PC-9 (cell line): ENCODE measurements around the gene FHAD1. TPM values are rescaled to one million over a fixed set of nuclear protein-coding genes. Genes with fewer than 3 reads are reported as not detected.

Experiments
- BruUV-seq: library from RNA; stranded (reverse); fragments of 400-500 nt; replicated peaks from 2 replicates; lab custom pipeline; 2021; lab: Mats Ljungman, UMichigan
- CTCF ChIA-PET: fragments of 300-600 bp; sonication (Branson Sonifier 250); formaldehyde crosslinking; loops from one replicate; lab custom pipeline; 2022; ENCODE audit warnings: antibody characterized with exemption; lab: Charles Lee
- POLR2A ChIA-PET: fragments of 300-600 bp; sonication (Branson Sonifier 250); formaldehyde crosslinking; loops from one replicate; lab custom pipeline; 2022; ENCODE audit warnings: antibody characterized with exemption; ENCODE audit not compliant: unreplicated experiment; lab: Charles Lee
- DNase-seq, 2 experiments: peaks; one replicate each; pipeline versions ENCODE4 v3.0.0 to v3.0.0-alpha.2; 2015 to 2022; ENCODE audit warnings: mixed read lengths in 1 of 2
- H2AFZ ChIP-seq: fragments of 200-600 bp; sonication (generic); 2 replicates; pipeline ENCODE4 v1.8.1; 2017; ENCODE audit warnings: antibody characterized with exemption
- H3F3A ChIP-seq: fragments of 200-600 bp; sonication (generic); 2 replicates; pipeline ENCODE4 v1.8.1; 2017; ENCODE audit warnings: antibody characterized with exemption, mild to moderate bottlenecking, low read depth; ENCODE audit not compliant: insufficient read depth
- H3K27ac ChIP-seq: fragments of 200-600 bp; sonication (generic); 2 replicates; pipeline ENCODE4 v1.6.1; 2016; ENCODE audit warnings: mixed run types
- H3K27me3 ChIP-seq: fragments of 200-600 bp; sonication (generic); 2 replicates; pipeline ENCODE4 v1.6.1; 2016; ENCODE audit warnings: low read depth, mixed run types; ENCODE audit not compliant: insufficient read depth
- H3K36me3 ChIP-seq: fragments of 200-600 bp; sonication (generic); 2 replicates; pipeline ENCODE4 v1.6.1; 2016; ENCODE audit warnings: low read depth, mixed run types
- H3K4me1 ChIP-seq: fragments of 200-600 bp; sonication (generic); replicated peaks from 2 replicates; pipeline ENCODE4 v1.6.1; 2016; ENCODE audit warnings: mixed run types; ENCODE audit not compliant: insufficient read depth
- H3K4me2 ChIP-seq: fragments of 200-600 bp; sonication (generic); 2 replicates; pipeline ENCODE4 v1.6.1; 2017; ENCODE audit warnings: mixed run types
- H3K4me3 ChIP-seq: fragments of 200-600 bp; sonication (generic); 2 replicates; pipeline ENCODE4 v1.6.1; 2016; ENCODE audit warnings: mixed run types
- H3K79me2 ChIP-seq: fragments of 200-600 bp; sonication (generic); 2 replicates; pipeline ENCODE4 v1.6.1; 2017; ENCODE audit warnings: low read depth, mixed run types
- H3K9me2 ChIP-seq: fragments of 200-600 bp; sonication (generic); 2 replicates; pipeline ENCODE4 v1.8.1; 2017; ENCODE audit warnings: mild to moderate bottlenecking; ENCODE audit not compliant: insufficient read depth
- H3K9me3 ChIP-seq: fragments of 200-600 bp; sonication (generic); 2 replicates; pipeline ENCODE4 v1.8.1; 2016; ENCODE audit warnings: low read depth; ENCODE audit not compliant: insufficient read depth
- H4K20me1 ChIP-seq: fragments of 200-600 bp; sonication (generic); 2 replicates; pipeline ENCODE4 v1.8.1; 2017; ENCODE audit not compliant: insufficient read depth
- CTCF ChIP-seq: fragments of 200-600 bp; sonication (generic); conservative IDR thresholded peaks from 2 replicates; pipeline ENCODE4 v1.6.1; 2017; ENCODE audit warnings: mixed run types, antibody characterized with exemption, mild to moderate bottlenecking, moderate library complexity
- EZH2 ChIP-seq: fragments of 200-600 bp; sonication (generic); IDR thresholded peaks from 2 replicates; pipeline ENCODE4 v1.8.0; 2017; ENCODE audit warnings: antibody characterized with exemption, low read depth
- intact Hi-C: fragments of 100-400 bp; cut with micrococcal nuclease; formaldehyde crosslinking; loops from one replicate; pipeline ENCODE4 v1.10.0; 2022; ENCODE audit not compliant: unreplicated experiment
- total RNA-seq: library from RNA; stranded (reverse); gene quantifications from 2 replicates; pipeline ENCODE4 v1.2.3, GENCODE V29; 2021

FHAD1 gene
- total RNA-seq, 1 experiment from 2014 or later, result 6.9 TPM

GRCh38 chr1:15238789-15239188, 8.2 kb upstream of the FHAD1 start:
- ChIA-PET POLR2A (no interaction called here), CTCF (no interaction called here)
- Histone ChIP-seq H3K9me3 (no peaks in the 10 kb centered on the region), H2AFZ (no peak overlapping the region), H3K27ac (no peak overlapping the region), H3K4me1 (no peaks in the 10 kb centered on the region), H3F3A (no peaks in the 10 kb centered on the region), H4K20me1 (no peaks in the 10 kb centered on the region), H3K9me2 (no peaks in the 10 kb centered on the region), H3K4me2 (no peak overlapping the region), H3K36me3 (no peaks in the 10 kb centered on the region), H3K79me2 (no peaks in the 10 kb centered on the region), H3K4me3 (no peak overlapping the region), H3K27me3 (no peaks in the 10 kb centered on the region)
- BruUV-seq, result no TSS peak
- intact Hi-C loops, result no loop called here
- TF ChIP-seq CTCF, result no peak
- TF ChIP-seq EZH2, result no peak
- DNase-seq, result no peak

- Histone ChIP-seq H3K4me2 (no peak overlapping the region), H3K79me2 (no peaks in the 10 kb centered on the region), H3K27ac (no peak overlapping the region), H3K36me3 (no peaks in the 10 kb centered on the region), H3K27me3 (no peaks in the 10 kb centered on the region), H3K4me1 (no peaks in the 10 kb centered on the region), H3K9me2 (no peaks in the 10 kb centered on the region), H3K4me3 (no peak overlapping the region), H2AFZ (no peak overlapping the region), H3F3A (peaks cover 9% of the 10 kb centered on the region; the same call in 1 of the 2 replicates), H4K20me1 (no peaks in the 10 kb centered on the region), H3K9me3 (no peaks in the 10 kb centered on the region)
- intact Hi-C loops, result no loop called here
- POLR2A ChIA-PET, result no interaction called here
- no TSS peak for BruUV-seq
- no peak for DNase-seq
- CTCF ChIA-PET, result interaction anchor here (0.7 kb wide), 1 partner anchor 114 kb away, joined by 7 read pairs; no protein-coding TSS in a partner anchor
- TF ChIP-seq EZH2, result no peak
Measured at GRCh38 chr1:15242766-15243165, 4.3 kb upstream of the FHAD1 start.

GRCh38 chr1:15243275-15244043, 3.6 kb upstream of the FHAD1 start:
- ChIA-PET CTCF (interaction anchor here (0.6 kb wide), 1 partner anchor 43 kb away, joined by 6 read pairs; no protein-coding TSS in a partner anchor), POLR2A (no interaction called here)
- H3K4me1 ChIP-seq, result no peaks in the 10 kb centered on the region
- DNase-seq, result no peak
- H3K36me3 ChIP-seq, result no peaks in the 10 kb centered on the region
- TF ChIP-seq EZH2, result no peak
- TF ChIP-seq CTCF, result no peak
- H3K9me2 ChIP-seq, result no peaks in the 10 kb centered on the region
- H3K27ac ChIP-seq, result no peak overlapping the region
- no peak overlapping the region for H2AFZ ChIP-seq
- intact Hi-C loops, result no loop called here
- H3K27me3 ChIP-seq, result no peaks in the 10 kb centered on the region
- no peak overlapping the region for H3K4me3 ChIP-seq
- no peaks in the 10 kb centered on the region for H3K9me3 ChIP-seq
- BruUV-seq, result no TSS peak
- no peaks in the 10 kb centered on the region for H3K79me2 ChIP-seq
- no peak overlapping the region for H3K4me2 ChIP-seq
- H4K20me1 ChIP-seq, result no peaks in the 10 kb centered on the region
- peaks cover 9% of the 10 kb centered on the region; the same call in 1 of the 2 replicates for H3F3A ChIP-seq
